ENCODE results near the gene BORCS6. TPM values are rescaled to one million over a fixed set of nuclear protein-coding genes. Genes with fewer than 3 reads are reported as not detected.

Gene BORCS6
- total and polyA plus RNA-seq, 2 experiments from 2014 or later = 1.8 to 7.1 TPM

GRCh38 chr17:8234361-8235270, 44.6 kb upstream of the BORCS6 start:
- no peak overlapping the region for H3K4me3 ChIP-seq
- Mint-ChIP-seq H3K27ac (no peak overlapping the region), H3K9me3 (no peaks in the 10 kb centered on the region), H3K36me3 (ENCODE audit: low read depth) (peaks cover 71% of the 10 kb centered on the region), H3K4me3 (no peak overlapping the region), H3K27me3 (ENCODE audit: insufficient read depth, low read depth, poor library complexity) (peaks cover 6% of the 10 kb centered on the region), H3K4me1 (no peaks in the 10 kb centered on the region)
- TF ChIP-seq CREB1 (CRISPR knock-in tag; IDR thresholded peaks at IDR 0.05; ENCODE audit: low read depth) (no peak), EZH2 (IDR thresholded peaks at IDR 0.05; ENCODE audit: low read depth, unreplicated experiment) (no peak), STAT1 (IDR thresholded peaks at IDR 0.05; ENCODE audit: unreplicated experiment) (no peak), REST (IDR thresholded peaks at IDR 0.05; ENCODE audit: unreplicated experiment) (no peak), JUNB (IDR thresholded peaks at IDR 0.05; ENCODE audit: unreplicated experiment) (no peak), NANOG (IDR thresholded peaks at IDR 0.05; ENCODE audit: borderline replicate concordance) (no peak), EZH2phosphoT487 (IDR thresholded peaks at IDR 0.05; ENCODE audit: unreplicated experiment) (no peak), POLR2AphosphoS5 (IDR thresholded peaks at IDR 0.05; ENCODE audit: low read depth) (no peak), ZNF114 (CRISPR knock-in tag; IDR thresholded peaks at IDR 0.05) (no peak), ZNF331 (CRISPR knock-in tag; IDR thresholded peaks at IDR 0.05; ENCODE audit: low read depth) (no peak)
- TF ChIP-seq, protein P1, sequence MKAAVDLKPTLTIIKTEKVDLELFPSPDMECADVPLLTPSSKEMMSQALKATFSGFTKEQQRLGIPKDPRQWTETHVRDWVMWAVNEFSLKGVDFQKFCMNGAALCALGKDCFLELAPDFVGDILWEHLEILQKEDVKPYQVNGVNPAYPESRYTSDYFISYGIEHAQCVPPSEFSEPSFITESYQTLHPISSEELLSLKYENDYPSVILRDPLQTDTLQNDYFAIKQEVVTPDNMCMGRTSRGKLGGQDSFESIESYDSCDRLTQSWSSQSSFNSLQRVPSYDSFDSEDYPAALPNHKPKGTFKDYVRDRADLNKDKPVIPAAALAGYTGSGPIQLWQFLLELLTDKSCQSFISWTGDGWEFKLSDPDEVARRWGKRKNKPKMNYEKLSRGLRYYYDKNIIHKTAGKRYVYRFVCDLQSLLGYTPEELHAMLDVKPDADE (IDR thresholded peaks at IDR 0.05) = no peak
- TF ChIP-seq, protein P2, sequence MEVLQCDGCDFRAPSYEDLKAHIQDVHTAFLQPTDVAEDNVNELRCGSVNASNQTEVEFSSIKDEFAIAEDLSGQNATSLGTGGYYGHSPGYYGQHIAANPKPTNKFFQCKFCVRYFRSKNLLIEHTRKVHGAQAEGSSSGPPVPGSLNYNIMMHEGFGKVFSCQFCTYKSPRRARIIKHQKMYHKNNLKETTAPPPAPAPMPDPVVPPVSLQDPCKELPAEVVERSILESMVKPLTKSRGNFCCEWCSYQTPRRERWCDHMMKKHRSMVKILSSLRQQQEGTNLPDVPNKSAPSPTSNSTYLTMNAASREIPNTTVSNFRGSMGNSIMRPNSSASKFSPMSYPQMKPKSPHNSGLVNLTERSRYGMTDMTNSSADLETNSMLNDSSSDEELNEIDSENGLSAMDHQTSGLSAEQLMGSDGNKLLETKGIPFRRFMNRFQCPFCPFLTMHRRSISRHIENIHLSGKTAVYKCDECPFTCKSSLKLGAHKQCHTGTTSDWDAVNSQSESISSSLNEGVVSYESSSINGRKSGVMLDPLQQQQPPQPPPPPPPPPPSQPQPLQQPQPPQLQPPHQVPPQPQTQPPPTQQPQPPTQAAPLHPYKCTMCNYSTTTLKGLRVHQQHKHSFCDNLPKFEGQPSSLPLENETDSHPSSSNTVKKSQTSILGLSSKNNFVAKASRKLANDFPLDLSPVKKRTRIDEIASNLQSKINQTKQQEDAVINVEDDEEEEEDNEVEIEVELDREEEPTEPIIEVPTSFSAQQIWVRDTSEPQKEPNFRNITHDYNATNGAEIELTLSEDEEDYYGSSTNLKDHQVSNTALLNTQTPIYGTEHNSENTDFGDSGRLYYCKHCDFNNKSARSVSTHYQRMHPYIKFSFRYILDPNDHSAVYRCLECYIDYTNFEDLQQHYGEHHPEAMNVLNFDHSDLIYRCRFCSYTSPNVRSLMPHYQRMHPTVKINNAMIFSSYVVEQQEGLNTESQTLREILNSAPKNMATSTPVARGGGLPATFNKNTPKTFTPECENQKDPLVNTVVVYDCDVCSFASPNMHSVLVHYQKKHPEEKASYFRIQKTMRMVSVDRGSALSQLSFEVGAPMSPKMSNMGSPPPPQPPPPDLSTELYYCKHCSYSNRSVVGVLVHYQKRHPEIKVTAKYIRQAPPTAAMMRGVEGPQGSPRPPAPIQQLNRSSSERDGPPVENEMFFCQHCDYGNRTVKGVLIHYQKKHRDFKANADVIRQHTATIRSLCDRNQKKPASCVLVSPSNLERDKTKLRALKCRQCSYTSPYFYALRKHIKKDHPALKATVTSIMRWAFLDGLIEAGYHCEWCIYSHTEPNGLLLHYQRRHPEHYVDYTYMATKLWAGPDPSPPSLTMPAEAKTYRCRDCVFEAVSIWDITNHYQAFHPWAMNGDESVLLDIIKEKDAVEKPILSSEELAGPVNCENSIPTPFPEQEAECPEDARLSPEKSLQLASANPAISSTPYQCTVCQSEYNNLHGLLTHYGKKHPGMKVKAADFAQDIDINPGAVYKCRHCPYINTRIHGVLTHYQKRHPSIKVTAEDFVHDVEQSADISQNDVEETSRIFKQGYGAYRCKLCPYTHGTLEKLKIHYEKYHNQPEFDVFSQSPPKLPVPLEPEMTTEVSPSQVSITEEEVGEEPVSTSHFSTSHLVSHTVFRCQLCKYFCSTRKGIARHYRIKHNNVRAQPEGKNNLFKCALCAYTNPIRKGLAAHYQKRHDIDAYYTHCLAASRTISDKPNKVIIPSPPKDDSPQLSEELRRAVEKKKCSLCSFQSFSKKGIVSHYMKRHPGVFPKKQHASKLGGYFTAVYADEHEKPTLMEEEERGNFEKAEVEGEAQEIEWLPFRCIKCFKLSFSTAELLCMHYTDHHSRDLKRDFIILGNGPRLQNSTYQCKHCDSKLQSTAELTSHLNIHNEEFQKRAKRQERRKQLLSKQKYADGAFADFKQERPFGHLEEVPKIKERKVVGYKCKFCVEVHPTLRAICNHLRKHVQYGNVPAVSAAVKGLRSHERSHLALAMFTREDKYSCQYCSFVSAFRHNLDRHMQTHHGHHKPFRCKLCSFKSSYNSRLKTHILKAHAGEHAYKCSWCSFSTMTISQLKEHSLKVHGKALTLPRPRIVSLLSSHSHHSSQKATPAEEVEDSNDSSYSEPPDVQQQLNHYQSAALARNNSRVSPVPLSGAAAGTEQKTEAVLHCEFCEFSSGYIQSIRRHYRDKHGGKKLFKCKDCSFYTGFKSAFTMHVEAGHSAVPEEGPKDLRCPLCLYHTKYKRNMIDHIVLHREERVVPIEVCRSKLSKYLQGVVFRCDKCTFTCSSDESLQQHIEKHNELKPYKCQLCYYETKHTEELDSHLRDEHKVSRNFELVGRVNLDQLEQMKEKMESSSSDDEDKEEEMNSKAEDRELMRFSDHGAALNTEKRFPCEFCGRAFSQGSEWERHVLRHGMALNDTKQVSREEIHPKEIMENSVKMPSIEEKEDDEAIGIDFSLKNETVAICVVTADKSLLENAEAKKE (CRISPR knock-in tag; IDR thresholded peaks at IDR 0.05) = no peak
- TF ChIP-seq, protein P3, sequence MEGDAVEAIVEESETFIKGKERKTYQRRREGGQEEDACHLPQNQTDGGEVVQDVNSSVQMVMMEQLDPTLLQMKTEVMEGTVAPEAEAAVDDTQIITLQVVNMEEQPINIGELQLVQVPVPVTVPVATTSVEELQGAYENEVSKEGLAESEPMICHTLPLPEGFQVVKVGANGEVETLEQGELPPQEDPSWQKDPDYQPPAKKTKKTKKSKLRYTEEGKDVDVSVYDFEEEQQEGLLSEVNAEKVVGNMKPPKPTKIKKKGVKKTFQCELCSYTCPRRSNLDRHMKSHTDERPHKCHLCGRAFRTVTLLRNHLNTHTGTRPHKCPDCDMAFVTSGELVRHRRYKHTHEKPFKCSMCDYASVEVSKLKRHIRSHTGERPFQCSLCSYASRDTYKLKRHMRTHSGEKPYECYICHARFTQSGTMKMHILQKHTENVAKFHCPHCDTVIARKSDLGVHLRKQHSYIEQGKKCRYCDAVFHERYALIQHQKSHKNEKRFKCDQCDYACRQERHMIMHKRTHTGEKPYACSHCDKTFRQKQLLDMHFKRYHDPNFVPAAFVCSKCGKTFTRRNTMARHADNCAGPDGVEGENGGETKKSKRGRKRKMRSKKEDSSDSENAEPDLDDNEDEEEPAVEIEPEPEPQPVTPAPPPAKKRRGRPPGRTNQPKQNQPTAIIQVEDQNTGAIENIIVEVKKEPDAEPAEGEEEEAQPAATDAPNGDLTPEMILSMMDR (conservative IDR thresholded peaks at IDR 0.05; ENCODE audit: low read depth in 2 of 2) = no peak
- H3K27ac ChIP-seq (ENCODE audit: low read depth) = no peak overlapping the region
- H3K79me2 ChIP-seq (replicated peaks; ENCODE audit: insufficient read depth) = no peaks in the 10 kb centered on the region
- no peak overlapping the region for H2AFZ ChIP-seq
- H3F3A ChIP-seq (replicated peaks; ENCODE audit: low read depth) = no peaks in the 10 kb centered on the region
- H3K9me2 ChIP-seq (ENCODE audit: insufficient read depth) = no peaks in the 10 kb centered on the region
- ATAC-seq = no peak
- peaks cover 31% of the 10 kb centered on the region for H3K36me3 ChIP-seq (ENCODE audit: insufficient read depth)
- no peak overlapping the region for H3K4me2 ChIP-seq
- no peak for DNase-seq (ENCODE audit: low spot score)
- H3K27me3 ChIP-seq (ENCODE audit: insufficient read depth) = no peaks in the 10 kb centered on the region
- no peaks in the 10 kb centered on the region for H3K4me1 ChIP-seq (ENCODE audit: insufficient read depth)
- H4K20me1 ChIP-seq (replicated peaks; ENCODE audit: insufficient read depth) = peaks cover 9% of the 10 kb centered on the region

Data from GM23338 (cell line).